ENCODE data around the gene NACA2.

- TF ChIP-seq POLR2A (IDR thresholded peaks at IDR 0.05; ENCODE audit: low read depth, low read length) (no peak), TAF1 (IDR thresholded peaks at IDR 0.05; ENCODE audit: low read depth, low read length) (no peak), POLR2AphosphoS5 (IDR thresholded peaks at IDR 0.05; ENCODE audit: low read depth, low read length) (no peak), PAX5 (IDR thresholded peaks at IDR 0.05; ENCODE audit: insufficient read depth, low read length, severe bottlenecking) (no peak), SPI1 (IDR thresholded peaks at IDR 0.05; ENCODE audit: low read depth, low read length) (no peak)
These were observed 34.5 kb upstream of the NACA2 start for GRCh38 chr17:61625564-61625963.
